ENCODE results near the gene CASZ1.

CASZ1 gene

GRCh38 chr1:10651389-10651766 lies 145.1 kb downstream of the CASZ1 start:
- no peak for TF ChIP-seq POLR2AphosphoS5 (IDR thresholded peaks at IDR 0.05; ENCODE audit: low read depth)
- no peak for TF ChIP-seq GABPA (IDR thresholded peaks at IDR 0.05; ENCODE audit: low read depth)
- no peak for TF ChIP-seq SPI1 (IDR thresholded peaks at IDR 0.05; ENCODE audit: borderline replicate concordance, low read depth)
- TF ChIP-seq REST (IDR thresholded peaks at IDR 0.05; ENCODE audit: insufficient replicate concordance, low read depth): no peak
- TF ChIP-seq, protein P1, sequence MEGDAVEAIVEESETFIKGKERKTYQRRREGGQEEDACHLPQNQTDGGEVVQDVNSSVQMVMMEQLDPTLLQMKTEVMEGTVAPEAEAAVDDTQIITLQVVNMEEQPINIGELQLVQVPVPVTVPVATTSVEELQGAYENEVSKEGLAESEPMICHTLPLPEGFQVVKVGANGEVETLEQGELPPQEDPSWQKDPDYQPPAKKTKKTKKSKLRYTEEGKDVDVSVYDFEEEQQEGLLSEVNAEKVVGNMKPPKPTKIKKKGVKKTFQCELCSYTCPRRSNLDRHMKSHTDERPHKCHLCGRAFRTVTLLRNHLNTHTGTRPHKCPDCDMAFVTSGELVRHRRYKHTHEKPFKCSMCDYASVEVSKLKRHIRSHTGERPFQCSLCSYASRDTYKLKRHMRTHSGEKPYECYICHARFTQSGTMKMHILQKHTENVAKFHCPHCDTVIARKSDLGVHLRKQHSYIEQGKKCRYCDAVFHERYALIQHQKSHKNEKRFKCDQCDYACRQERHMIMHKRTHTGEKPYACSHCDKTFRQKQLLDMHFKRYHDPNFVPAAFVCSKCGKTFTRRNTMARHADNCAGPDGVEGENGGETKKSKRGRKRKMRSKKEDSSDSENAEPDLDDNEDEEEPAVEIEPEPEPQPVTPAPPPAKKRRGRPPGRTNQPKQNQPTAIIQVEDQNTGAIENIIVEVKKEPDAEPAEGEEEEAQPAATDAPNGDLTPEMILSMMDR (IDR thresholded peaks at IDR 0.05; ENCODE audit: insufficient read depth, low read length): no peak
- no peak overlapping the region for H3K4me3 ChIP-seq (replicated peaks; ENCODE audit: insufficient read depth, low read length)
- no peak for DNase-seq (ENCODE audit: low read depth in 1 of 2, low spot score in 1 of 2)
- H3K27ac ChIP-seq (replicated peaks): no peak overlapping the region
- H3K27me3 ChIP-seq (ENCODE audit: insufficient read depth, poor library complexity, severe bottlenecking): no peaks in the 10 kb centered on the region

DNA sequence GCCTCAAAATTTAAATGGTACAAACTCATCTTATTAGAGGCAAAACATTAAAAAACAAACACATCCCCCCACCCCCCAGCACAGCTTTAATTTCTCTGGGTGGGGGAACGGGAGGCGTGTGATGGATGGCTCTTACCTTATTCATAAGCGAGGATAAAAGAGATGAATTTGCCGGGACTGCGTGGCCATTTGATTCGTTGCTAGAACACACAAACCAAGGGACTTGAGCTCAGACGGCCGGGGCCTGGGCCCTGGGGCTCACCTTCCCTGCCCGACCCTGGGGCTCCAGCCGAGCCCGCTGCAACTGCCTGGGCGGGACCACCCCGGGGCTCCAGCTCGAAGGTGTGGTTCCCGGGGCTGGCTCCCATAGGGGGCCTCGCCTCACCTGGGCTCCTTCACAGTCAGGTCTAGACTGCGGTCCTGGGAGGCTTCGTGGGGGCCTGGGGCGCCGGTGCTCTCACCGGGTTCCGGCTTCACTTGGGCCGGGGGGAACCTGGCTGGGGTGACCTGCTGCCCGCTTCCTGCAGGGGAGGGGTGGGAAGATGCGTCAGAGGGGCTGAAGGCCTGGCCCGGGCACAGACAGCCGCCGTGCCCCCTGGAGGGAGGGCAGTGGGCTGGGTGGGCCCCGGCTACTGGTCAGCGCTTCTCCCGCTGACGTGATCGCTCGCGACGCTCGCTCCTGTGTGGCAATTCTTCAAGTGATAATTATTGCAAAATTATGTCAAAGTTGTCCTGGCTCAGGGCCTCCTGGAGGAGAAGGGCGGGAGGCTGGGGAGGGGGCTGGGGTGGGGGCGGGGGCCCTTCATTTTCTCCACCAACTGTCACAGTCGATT lies 145.7 kb downstream of the CASZ1 start:
- TF ChIP-seq GABPA (IDR thresholded peaks at IDR 0.05; ENCODE audit: low read depth) (no peak), POLR2AphosphoS5 (IDR thresholded peaks at IDR 0.05; ENCODE audit: low read depth) (no peak), SPI1 (IDR thresholded peaks at IDR 0.05; ENCODE audit: borderline replicate concordance, low read depth) (no peak), REST (IDR thresholded peaks at IDR 0.05; ENCODE audit: insufficient replicate concordance, low read depth) (no peak)
- TF ChIP-seq, protein P1 (IDR thresholded peaks at IDR 0.05; ENCODE audit: insufficient read depth, low read length): no peak
- DNase-seq (ENCODE audit: low read depth in 1 of 2, low spot score in 1 of 2): no peak
- no peaks in the 10 kb centered on the region for H3K27me3 ChIP-seq (ENCODE audit: insufficient read depth, poor library complexity, severe bottlenecking)
- no peak overlapping the region for H3K27ac ChIP-seq (replicated peaks)
- no peak overlapping the region for H3K4me3 ChIP-seq (replicated peaks; ENCODE audit: insufficient read depth, low read length)

- Histone ChIP-seq H3K27me3 (ENCODE audit: insufficient read depth, poor library complexity, severe bottlenecking) (no peaks in the 10 kb centered on the region), H3K27ac (replicated peaks) (no peak overlapping the region), H3K4me3 (replicated peaks; ENCODE audit: insufficient read depth, low read length) (no peak overlapping the region)
- no peak for DNase-seq (ENCODE audit: low read depth in 1 of 2, low spot score in 1 of 2)
- no peak for TF ChIP-seq POLR2AphosphoS5 (IDR thresholded peaks at IDR 0.05; ENCODE audit: low read depth)
- TF ChIP-seq REST (IDR thresholded peaks at IDR 0.05; ENCODE audit: insufficient replicate concordance, low read depth): no peak
- TF ChIP-seq SPI1 (IDR thresholded peaks at IDR 0.05; ENCODE audit: borderline replicate concordance, low read depth): no peak
- no peak for TF ChIP-seq GABPA (IDR thresholded peaks at IDR 0.05; ENCODE audit: low read depth)
- TF ChIP-seq, protein P1 (IDR thresholded peaks at IDR 0.05; ENCODE audit: insufficient read depth, low read length): no peak
These were observed 146.8 kb downstream of the CASZ1 start for GRCh38 chr1:10649517-10650201.
